Astrocyte (in vitro differentiated cells and primary cell): ENCODE measurements around the gene TSC22D1.

Source experiments
- EZH2 ChIP-seq: IDR thresholded peaks from 2 replicates; pipeline ENCODE4 v1.6.1; 2012; ENCODE audit warnings: mild to moderate bottlenecking, low read length, inconsistent platforms; ENCODE audit not compliant: insufficient read depth
- TF ChIP-seq, protein P1 (sequence below): IDR thresholded peaks from 2 replicates; pipeline ENCODE4 v1.5.1; 2011; ENCODE audit warnings: low read depth, mild to moderate bottlenecking, inconsistent platforms, low read length, moderate library complexity; ENCODE audit not compliant: insufficient read depth

DNA sequence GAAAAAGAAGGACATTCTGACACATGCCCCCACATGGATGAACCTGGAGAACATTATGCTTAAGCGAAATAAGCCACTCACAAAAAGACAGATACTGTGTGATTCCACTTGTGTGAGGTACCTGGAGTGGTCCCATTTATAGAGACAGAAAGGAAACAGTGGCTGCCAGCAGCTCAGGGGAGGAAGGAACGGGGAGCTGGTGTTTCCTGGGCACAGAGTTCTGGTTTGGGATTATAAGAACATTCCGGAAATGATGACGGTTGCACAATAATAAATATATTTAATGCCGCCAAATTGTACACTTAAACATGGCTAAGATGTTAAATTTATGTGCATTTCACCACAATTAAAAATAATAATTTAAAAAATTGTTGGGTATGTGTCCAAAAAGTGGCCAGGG, 169.5 kb downstream of the TSC22D1 start:
- TF ChIP-seq, protein P1, sequence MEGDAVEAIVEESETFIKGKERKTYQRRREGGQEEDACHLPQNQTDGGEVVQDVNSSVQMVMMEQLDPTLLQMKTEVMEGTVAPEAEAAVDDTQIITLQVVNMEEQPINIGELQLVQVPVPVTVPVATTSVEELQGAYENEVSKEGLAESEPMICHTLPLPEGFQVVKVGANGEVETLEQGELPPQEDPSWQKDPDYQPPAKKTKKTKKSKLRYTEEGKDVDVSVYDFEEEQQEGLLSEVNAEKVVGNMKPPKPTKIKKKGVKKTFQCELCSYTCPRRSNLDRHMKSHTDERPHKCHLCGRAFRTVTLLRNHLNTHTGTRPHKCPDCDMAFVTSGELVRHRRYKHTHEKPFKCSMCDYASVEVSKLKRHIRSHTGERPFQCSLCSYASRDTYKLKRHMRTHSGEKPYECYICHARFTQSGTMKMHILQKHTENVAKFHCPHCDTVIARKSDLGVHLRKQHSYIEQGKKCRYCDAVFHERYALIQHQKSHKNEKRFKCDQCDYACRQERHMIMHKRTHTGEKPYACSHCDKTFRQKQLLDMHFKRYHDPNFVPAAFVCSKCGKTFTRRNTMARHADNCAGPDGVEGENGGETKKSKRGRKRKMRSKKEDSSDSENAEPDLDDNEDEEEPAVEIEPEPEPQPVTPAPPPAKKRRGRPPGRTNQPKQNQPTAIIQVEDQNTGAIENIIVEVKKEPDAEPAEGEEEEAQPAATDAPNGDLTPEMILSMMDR = no peak
- no peak for TF ChIP-seq EZH2
